HG02938 (cell line): ENCODE results near the gene HMGB1.

Experiments used
- ATAC-seq: cut with Tn5 transposase; IDR thresholded peaks from one replicate; pipeline ENCODE4 v1.9.1; 2021; ENCODE audit warnings: mild to moderate bottlenecking, moderate library complexity; ENCODE audit not compliant: unreplicated experiment

Gene HMGB1

GRCh38 chr13:30406779-30407416 is 58.8 kb downstream of the HMGB1 start:
- no peak for ATAC-seq
